GM18517 (cell line): ENCODE data around the gene IL11.
A peak's percentile ranks its signal among the peaks of the same experiment; 100 is the strongest.

Experiments used
- ATAC-seq: cut with Tn5 transposase; IDR thresholded peaks from one replicate; pipeline ENCODE4 v1.9.1; 2021; ENCODE audit warnings: mild to moderate bottlenecking, moderate library complexity; ENCODE audit not compliant: unreplicated experiment

The IL11 gene

DNA sequence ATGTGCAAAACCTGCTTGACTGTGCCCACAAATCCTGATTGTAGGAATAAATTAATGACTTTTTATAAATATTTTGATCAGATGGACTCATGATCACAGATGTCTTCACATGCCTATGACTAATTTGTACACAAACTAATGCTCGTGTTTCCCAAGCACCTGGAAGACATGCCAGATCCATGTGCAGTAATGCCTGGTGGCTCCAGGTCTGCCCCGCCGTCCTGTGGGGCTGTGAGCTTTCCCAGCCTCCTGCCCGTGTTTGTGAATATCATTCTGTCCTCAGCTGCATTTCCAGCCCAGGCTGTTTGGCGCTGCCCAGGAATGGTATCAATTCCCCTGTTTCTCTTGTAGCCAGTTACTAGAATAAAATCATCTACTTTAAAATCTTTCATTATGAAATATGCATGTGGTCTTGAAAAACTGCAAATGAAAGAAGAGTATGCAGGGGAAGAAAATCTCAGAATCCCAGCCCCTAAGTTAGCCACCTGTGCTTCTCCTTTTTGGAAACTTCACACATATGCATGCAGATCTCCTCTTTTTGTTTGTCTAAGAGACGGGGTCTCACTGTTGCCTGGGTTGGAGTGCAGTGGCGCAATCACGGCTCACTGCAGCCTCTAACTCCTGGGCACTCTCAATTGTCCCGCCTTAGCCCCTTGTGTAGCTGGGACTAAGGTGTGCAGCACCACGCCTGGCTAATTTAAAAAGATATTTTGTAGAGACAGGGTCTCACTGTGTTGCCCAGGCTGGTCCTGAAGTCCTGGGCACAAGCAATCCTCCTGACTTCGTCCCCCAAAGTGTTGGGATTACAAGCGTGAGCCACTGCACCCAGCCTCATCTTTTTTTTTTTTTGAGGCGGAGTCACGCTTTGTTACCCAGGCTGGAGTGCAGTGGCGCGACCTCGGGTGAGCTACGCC lies 21.7 kb upstream of the IL11 start:
- no peak for ATAC-seq

DNA sequence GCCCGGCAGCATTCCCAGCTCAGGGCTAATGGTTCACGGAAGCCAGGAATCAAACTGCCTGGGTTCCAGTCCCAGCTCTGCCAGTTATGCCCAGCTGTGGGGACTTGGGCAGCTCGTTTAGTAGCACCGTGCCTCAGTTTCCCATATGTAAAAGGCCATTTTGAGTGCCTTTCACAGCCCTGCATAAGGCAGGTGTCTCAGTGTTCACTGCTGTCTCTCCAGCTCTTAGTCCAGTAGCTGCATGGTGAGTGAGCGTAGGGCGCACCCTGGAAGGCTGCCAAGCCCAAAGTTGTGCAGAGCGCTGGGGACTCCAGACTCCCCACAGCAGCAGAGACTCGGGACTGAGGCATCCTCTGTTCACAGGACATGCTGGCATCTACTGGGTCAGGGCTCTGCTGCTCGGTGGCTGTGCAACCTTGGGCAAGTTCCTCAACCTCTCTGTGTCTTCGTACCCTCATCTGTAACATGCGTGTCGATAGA lies 21.0 kb upstream of the IL11 start:
- ATAC-seq: no peak

DNA sequence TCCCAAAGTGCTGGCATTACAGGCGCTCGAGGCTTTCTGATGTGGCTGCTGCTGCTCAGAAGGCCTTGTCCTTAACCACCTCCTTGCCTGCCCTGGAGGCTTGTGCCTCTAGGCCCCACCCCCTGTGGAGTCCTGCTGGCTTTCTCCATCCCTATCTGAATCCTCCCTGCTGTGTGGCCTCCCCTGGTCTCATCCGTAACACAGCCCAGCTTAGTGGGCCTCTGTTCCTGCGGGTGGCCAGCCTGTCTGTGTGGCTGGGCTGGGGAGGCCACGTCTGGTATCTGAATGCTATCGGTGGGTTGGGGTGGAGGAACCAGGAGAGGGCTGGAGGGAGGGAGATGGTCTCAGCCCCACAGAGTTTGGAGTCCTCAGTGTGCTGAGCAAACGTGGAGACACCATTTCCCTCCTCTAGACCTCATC lies 20.2 kb upstream of the IL11 start:
- no peak for ATAC-seq

DNA sequence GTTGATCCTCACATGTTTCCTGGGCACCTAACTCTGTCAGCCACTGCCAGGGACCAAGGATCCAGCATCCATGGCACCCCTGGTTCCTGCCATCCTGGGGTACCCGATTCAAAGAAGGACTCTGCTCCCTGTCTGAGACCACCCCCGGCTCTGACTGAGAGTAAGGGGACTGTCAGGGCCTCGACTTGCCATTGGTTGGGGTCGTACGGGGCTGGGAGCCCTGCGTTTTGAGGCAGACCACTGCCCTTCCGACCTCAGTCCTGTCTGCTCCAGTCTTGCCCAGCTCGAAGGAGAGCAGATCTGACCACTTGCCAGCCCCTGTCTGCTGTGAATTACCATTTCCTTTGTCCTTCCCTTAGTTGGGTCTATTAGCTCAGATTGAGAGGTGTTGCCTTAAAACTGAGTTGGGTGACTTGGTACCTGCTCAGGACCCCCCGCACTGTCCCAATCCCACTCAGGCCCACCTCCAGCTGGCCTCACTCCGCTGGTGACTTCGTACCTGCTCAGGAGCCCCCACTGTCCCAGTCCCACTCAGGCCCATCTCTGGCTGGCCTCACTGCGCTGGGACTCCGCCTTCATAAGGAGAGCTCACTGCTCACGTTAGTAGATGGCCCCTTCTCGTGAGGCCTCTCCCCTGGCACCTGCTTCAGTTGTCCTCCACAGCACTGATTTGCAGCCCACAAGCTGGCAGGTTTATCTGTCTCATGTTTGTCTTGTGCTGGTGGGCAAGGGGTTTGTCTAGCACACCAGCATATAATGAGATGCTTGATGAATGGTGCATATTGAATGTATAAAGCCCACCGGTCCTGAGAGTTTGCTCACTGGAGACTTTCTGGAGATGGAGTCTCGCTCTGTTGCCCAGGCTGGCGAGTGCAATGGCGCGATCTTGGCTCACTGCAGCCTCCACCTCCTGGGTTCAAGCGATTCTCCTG lies 19.4 kb upstream of the IL11 start:
- no peak for ATAC-seq

DNA sequence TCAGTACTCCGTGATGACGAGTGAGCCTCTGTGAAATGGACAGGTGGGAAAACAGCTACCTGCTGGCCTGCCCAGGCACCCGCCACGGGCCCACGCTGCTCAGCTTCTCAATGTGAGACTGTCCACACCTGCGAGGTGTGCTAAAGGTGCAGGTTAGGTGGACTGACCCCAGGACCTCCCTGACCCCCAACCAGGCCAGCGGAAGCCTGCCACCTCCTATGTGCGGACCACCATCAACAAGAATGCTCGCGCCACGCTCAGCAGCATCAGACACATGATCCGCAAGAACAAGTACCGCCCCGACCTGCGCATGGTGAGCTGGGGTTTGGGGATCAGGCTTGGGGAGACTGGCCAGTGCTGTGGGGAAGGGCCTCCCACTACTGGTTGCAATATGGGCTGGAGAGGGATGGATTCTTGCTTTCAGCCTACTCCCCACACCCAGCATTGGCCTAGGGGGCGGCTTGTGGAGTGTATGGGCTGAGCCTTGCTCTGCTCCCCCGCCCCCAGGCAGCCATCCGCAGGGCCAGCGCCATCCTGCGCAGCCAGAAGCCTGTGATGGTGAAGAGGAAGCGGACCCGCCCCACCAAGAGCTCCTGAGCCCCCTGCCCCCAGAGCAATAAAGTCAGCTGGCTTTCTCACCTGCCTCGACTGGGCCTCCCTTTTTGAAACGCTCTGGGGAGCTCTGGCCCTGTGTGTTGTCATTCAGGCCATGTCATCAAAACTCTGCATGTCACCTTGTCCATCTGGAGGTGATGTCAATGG lies 17.7 kb upstream of the IL11 start:
- ATAC-seq: no peak

DNA sequence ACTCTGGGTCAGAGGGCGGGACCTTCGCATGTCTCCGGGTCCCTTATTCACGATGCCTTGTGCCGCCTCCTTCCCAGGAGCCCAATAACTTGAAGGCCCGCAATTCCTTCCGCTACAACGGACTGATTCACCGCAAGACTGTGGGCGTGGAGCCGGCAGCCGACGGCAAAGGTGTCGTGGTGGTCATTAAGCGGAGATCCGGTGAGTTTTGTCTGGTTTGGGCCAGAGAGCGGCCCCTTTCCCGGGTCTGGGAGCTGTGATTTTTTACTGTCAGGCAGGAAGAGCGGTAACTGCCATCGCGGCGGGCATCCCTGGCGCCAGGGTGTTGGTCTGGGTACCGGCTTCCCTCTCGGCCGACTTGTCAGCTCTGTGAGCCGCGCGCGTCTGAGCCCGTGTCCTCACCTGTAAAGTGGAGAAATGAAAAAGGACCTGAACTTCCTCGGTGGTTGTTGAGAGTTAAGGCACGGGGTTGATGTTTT lies 16.3 kb upstream of the IL11 start:
- ATAC-seq: no peak

DNA sequence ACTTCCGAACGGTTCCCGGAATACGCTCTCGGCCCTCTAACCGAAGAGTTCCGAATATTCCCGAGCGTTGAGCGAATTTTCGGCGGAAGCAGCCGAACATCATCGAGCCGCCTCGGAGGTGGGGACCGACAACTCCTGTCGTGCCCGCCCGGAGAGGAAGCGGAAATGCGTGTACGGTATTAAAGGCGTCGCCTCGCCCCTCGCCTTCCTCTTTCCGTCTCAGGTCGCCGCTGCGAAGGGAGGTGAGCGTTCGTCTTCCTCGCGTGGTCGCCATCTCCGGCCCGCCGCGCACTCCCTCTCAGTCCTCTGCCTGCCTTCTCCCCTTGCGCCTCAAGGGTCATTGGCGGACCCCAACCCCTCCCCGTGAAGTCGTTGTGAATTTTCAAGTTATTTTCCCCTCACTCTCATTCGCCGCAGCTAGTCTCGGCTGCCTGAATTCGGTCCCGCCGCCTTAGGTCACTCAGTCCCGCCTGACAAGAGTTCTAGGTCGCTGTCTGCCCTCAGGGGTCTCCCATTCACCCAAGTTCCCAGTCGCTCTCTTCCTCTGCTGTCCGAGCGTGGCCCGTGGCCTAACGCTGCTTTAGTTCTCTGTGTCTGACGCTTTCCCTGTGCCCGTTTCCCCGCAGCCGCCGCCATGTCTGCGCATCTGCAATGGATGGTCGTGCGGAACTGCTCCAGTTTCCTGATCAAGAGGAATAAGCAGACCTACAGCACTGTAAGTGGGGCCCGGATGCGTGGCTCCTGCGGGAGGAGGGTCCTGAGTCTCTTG lies 15.6 kb upstream of the IL11 start, which contains the start of gene RPL28:
RPL28 (plus strand) TSS at position 209 of the 769 bp plus-strand sequence; CDS start at position 635, 426 bp downstream.
- peak; percentile 79 for ATAC-seq

DNA sequence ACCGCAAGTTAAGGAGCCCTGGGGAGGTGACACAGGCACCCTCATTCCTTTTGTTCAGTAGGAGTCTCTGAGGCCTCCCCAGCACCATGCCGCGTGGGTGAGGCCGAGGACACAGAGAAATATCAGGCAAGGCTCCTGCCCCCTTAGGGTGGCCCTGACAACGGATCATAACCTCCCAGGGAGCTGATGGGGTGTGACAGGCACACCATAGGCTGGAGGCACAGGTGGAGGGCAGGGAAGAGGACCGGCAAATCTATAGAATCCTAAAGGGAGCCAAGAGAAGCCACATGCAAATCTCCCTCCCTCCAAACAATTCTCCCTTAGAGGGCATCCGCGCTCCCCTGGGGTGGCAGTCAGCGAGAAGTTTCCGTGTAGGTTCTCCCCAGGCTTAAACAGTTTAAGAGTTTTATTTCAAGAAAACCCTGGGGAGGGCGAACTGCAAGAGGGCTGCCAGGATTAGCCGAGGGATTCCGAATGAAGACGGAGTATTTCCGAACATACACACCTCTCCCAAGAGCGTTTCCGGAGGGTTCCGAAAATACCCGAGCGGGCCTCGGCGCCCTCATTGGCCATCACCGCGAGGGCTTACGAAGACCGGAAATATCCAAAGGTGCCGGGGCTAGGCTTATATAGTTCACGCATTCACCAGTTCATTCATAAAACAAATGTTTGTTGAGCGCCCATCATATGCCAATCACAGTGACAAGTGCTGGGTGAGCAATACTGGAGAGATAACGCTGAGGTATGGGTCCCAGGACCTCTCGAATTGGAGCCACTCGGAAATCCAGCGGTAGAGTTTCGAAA lies 14.9 kb upstream of the IL11 start:
- peak; percentile 57 for ATAC-seq

DNA sequence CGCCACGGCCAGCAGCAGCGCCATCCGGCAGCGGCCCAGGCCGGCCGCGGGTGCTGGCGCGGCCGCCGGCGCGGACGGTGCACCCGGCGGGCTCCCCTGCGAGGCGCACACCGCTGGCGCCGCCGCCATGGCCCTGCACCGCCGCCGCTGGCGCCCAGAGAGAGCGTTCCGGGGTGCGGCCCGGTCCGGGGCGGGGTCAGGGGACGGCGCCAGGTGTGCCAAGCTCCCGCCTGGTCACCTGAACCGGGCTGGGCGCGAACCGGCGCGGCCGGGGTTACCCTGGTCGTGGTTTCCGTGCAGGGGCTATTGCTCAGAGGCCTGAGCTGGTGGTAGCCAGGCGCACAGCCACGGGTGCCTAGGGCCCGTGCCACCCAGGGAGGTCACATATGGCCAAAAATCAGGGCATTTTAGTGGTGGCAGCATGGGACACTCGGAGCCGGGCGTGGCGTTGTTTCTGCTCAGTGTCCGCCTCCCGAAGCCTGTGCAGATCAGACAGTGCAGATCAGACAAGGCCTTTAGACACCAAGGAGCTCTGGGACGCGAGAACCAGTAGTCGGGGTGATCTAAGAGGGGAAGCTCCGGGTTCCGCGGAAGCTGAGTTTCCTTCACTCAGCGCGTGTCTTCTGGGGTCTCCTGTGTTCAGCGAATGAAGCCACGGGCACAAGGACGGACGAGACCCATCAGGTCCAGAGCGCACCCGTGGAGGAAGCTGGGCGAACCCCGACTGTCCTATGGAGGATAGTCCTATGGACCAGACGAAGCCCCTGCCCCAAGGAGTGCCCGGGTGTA lies 14.1 kb upstream of the IL11 start, which contains the start of gene TMEM238:
TMEM238 (minus strand) TSS at position 162 of the 789 bp plus-strand sequence; CDS start at position 129, 33 bp downstream.
- ATAC-seq: no peak

DNA sequence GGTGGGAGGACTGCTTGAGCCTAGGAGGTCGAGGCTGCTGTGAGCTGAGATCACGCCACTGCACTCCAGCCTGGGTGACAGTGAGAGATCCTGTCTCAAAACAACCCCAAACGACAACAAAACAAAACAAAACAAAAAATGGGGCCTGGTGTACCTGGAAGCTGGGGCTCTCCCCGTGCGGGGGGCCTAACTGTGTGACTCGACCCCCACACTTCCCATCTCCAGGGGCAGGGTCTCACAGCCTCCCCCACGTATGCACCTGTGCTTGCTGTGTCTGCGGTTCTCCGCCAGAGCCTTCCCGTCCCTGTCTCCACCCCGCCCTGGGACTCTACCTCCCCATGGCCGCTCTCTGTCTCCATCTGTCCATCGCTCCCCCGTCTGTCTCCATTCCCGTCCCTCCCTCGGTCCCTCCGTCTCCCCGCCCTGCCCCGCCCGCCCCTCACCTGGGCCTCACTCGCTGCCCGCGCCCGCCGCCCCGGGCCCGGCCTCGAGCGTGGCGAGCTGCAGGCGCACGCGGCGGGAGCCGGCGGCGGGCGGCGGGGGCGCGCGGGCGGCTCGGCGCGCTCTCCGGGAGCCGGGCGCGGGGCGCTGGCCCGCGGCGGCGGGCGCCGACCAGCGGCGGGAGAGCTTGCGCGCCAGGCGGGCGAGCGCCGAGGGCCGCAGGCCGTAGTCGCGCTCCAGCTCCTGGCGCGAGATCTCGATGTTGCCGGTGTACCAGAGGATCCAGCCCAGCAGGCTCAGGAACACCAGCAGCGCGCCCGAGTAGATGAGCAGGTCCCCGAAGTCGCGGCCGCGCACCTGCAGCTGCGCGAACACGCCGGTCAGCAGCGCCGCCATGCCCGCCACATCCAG lies 13.2 kb upstream of the IL11 start:
- no peak for ATAC-seq

DNA sequence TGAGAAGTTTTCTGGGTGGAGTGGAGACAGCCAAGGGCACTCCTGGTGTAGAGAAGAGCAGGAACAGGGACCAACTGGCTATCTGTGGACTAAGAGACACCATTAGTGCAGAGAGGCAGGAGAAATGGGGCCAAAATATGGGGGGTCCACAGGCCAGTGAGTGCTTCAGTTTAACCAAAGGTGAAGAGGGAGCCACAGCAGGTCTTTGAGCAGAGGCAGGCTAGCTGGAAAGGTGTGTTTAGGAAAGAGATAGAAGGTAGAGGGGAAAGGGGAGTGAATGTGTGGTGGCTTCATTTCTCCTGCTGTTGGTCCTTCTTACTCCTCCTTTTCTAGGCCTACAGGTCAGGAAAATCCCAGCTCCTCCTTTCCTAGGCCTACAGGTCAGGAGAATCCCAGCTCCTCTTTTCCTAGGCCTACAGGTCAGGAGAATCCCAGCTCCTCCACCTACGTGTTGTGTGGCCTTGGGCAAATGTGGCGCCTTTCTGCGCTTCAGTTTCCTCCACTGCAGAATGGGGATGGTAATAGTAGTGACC lies 12.3 kb upstream of the IL11 start:
- no peak for ATAC-seq

DNA sequence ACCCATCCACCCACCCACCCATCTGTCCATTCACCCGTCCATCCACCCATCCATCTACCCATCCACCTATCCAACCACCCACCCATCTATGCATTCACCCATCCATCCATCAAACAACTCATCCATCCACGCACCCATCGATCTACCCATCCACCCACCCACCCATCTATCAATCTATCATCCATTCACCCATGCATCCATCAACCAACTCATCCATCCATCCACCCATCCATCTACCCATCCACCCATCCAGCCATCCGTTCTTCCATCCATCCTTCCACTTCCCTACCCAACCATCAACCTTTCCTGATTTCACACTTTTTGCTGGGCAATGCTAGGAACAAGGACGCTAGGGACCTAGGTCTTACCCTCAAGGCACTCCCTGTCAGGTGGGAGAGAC lies 11.8 kb upstream of the IL11 start:
- no peak for ATAC-seq

DNA sequence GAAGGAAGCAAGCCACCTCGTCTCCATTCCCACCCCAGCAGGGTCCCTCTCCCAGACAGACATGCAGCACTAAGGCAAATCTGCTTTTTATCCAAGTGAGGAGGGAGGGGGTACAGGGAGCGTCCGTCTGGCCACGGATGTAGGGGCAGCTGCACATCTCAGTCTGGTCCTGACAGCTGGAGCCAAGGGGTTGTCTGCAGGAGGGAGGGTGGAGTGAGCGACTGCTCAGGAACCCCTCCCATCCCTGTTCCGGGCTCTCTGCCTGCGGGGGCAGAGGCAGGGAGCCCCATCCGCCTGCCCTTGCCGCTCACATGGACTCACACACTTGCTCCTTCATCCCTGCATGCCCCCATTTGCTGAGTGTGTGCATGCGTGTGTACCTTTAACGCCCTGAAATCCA lies 8.9 kb upstream of the IL11 start:
- no peak for ATAC-seq

DNA sequence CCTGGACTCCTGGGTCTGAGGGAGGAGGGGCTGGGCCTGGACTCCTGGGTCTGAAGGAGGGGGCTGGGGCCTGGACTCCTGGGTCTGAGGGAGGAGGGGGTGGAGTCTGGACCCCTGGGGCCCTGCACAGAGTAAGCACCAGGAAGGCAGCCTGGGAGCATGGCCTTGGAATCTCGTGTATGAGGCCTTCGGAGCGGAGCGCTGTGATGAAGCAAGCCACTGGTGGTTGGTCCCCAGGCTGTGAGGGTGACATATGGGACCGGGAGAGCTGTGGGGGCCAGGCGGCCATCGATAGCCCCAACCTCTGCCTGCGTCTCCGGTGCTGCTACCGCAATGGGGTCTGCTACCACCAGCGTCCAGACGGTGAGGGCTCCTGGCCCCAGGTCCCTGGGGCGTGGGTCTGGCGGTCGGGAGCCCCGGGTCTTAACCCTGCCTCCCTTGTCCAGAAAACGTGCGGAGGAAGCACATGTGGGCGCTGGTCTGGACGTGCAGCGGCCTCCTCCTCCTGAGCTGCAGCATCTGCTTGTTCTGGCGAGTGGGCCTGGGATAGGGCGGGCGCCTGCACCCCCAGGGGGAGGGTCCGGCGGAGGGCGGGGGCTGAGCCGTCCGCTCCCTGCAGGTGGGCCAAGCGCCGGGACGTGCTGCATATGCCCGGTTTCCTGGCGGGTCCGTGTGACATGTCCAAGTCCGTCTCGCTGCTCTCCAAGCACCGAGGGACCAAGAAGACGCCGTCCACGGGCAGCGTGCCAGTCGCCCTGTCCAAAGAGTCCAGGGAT lies 7.3 kb upstream of the IL11 start:
- no peak for ATAC-seq

DNA sequence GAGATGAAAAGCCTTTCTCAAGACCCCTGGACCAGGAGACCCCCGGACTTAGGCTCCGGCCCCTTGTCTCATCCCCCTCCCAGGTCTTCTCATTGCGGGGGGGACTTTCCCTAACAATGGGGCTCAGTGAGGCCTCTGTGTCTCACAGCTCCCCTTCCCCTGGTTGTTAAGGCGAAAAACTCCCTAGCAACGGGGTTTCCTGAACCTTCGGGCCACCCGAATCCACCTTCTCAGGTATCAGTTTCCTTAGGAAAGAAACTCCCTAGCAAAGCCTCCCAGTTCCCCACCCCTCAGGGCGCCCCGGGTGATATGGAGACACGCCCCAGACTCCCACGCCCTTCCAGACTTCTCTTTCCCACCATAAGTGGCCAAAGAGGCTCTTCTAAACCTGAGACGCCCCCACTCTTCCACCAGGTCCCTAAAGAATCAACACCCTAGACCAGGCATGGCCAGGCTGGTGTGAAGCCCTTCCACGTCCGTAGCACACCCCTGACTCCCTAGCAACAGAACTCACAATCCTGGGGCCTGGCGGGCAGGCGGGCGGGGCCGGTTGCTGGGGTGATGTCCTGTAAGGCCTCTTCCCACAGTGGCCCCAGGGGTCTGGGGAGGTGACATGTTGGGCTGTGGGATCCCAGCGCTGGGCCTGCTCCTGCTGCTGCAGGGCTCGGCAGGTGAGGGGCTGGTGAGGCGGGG lies 6.1 kb upstream of the IL11 start, which contains the start of gene TMEM190:
TMEM190 (plus strand) TSS at position 586 of the 693 bp plus-strand sequence; CDS start at position 614, 28 bp downstream.
- ATAC-seq: no peak
